ENCODE results near the gene GABRP. TPM values are rescaled to one million over a fixed set of nuclear protein-coding genes. Genes with fewer than 3 reads are reported as not detected.

Gene GABRP
- total RNA-seq, 1 donor from 2014 or later: 3.1 TPM

DNA sequence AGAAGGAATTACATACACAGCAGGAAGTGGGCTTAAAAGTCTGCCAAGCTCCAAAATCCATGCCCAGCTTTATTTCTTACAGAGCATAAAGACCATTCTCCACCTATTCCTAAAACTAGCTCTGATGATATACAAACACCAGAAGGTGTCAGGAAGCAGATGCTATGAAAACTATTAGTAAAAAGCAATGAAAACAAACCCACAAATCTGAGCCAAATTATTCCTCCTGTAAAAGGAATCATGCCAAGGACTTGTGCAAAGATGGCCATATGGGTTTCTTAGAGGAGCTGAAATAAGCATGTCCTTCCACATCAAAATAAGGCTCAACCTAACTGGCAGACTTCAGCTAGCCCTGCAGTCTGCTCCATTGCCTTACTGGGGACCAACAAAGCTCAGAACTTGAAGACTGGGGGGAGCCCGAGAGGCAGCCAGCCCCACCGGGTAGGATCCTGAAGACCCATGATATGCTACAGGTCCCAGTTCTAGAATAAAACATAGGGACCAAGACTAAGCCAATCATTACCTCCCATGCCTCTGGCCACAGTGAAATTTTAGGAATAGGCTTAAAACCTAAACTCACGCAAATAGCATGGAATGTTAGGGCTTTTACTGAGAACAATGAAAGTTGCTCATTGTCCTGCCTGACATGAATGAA lies 42.8 kb upstream of the GABRP start:
- Mint-ChIP-seq H3K4me1 (ENCODE audit: low read depth) (peaks cover 1% of the 10 kb centered on the region), H3K27me3 (peaks cover 37% of the 10 kb centered on the region), H3K9me3 (ENCODE audit: low read depth) (peaks cover 4% of the 10 kb centered on the region), H3K36me3 (ENCODE audit: insufficient read depth) (peaks cover 7% of the 10 kb centered on the region), H3K27ac (no peak overlapping the region), H3K4me3 (ENCODE audit: low read depth) (no peak overlapping the region)
- TF ChIP-seq, protein P1, sequence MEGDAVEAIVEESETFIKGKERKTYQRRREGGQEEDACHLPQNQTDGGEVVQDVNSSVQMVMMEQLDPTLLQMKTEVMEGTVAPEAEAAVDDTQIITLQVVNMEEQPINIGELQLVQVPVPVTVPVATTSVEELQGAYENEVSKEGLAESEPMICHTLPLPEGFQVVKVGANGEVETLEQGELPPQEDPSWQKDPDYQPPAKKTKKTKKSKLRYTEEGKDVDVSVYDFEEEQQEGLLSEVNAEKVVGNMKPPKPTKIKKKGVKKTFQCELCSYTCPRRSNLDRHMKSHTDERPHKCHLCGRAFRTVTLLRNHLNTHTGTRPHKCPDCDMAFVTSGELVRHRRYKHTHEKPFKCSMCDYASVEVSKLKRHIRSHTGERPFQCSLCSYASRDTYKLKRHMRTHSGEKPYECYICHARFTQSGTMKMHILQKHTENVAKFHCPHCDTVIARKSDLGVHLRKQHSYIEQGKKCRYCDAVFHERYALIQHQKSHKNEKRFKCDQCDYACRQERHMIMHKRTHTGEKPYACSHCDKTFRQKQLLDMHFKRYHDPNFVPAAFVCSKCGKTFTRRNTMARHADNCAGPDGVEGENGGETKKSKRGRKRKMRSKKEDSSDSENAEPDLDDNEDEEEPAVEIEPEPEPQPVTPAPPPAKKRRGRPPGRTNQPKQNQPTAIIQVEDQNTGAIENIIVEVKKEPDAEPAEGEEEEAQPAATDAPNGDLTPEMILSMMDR (IDR thresholded peaks at IDR 0.05; ENCODE audit: unreplicated experiment): no peak
- no peak for DNase-seq (ENCODE audit: low spot score, unreplicated experiment)

DNA sequence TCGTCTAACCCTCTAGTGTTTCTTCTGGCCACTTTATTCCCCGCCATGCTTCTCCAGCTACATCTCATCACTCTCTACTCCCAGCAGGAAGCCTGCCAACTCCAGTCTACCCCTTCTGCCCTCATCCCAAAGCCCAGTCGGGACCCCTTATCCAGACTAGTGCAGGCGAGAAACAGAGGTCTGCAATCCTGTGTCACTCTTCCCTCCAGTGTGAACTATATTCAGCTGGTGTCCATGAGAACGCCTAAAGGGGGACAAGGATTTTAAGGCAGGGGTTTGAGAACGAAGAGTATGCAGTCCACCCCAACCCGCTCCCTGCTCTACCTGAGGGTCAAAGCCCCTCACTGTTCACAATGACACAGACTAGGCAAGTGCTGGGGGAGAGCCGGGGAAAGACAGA lies 41.7 kb upstream of the GABRP start:
- TF ChIP-seq, protein P1 (IDR thresholded peaks at IDR 0.05; ENCODE audit: unreplicated experiment): no peak
- Mint-ChIP-seq H3K9me3 (ENCODE audit: low read depth) (no peaks in the 10 kb centered on the region), H3K27me3 (peaks cover 37% of the 10 kb centered on the region), H3K4me3 (ENCODE audit: low read depth) (no peak overlapping the region), H3K4me1 (ENCODE audit: low read depth) (peaks cover 4% of the 10 kb centered on the region), H3K27ac (no peak overlapping the region), H3K36me3 (ENCODE audit: insufficient read depth) (no peaks in the 10 kb centered on the region)
- no peak for DNase-seq (ENCODE audit: low spot score, unreplicated experiment)

DNA sequence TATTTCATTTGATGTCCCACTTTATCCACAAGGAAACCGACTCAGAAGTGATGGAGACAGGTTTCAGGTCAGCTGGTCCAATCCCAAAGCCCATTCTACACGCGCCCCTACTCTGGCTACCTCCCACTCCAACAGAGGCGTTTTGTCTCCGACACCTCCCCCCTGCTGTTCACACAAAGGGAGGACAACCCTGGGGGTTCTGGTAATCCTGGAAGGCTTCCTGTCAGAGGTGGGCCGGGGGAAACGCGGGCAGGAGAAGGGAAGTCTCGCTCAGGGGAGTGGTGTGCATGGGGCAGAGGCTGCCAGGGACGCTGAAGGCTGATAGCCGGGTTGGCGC lies 39.7 kb upstream of the GABRP start:
- TF ChIP-seq, protein P1 (IDR thresholded peaks at IDR 0.05; ENCODE audit: unreplicated experiment): no peak

DNA sequence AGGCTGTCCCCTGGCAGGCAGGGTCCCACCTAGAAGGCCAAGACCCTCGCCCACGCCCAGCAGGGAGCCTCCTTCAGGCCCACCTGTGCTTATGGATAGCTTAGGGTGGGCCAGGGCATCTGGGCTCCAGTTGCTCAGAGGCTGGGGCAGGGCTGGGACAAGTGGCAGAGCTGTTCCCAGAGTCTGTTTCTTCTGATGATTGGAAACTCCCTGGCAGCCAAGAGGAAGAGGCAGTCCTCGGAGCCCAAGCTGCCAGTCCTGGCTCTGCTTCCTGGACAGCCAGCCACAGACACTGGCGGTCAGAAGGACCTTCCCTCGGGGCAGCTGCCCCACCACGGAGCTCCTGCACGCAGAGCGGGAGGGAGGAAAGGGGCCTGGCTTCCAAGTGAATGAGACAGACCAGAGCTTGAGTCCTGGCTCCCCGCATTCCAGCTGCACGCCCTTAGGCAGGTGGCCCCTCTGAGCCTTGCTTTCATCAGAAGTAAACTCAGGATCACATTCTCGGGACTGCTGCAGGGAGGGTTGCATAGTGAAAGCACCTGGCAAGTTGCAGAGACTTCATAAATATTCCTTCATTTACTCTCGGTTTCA lies 37.9 kb upstream of the GABRP start:
- Mint-ChIP-seq H3K4me3 (ENCODE audit: low read depth) (no peak overlapping the region), H3K36me3 (ENCODE audit: insufficient read depth) (no peaks in the 10 kb centered on the region), H3K4me1 (ENCODE audit: low read depth) (peaks cover 20% of the 10 kb centered on the region), H3K9me3 (ENCODE audit: low read depth) (no peaks in the 10 kb centered on the region), H3K27ac (peak overlapping the region; percentile 74), H3K27me3 (peaks cover 41% of the 10 kb centered on the region)
- TF ChIP-seq, protein P1 (IDR thresholded peaks at IDR 0.05; ENCODE audit: unreplicated experiment): no peak
- DNase-seq (ENCODE audit: low spot score, unreplicated experiment): no peak

More for the DNA sequence above, 39.7 kb upstream of the GABRP start:
- Mint-ChIP-seq H3K27me3 (peaks cover 46% of the 10 kb centered on the region), H3K4me3 (ENCODE audit: low read depth) (no peak overlapping the region), H3K27ac (no peak overlapping the region), H3K4me1 (ENCODE audit: low read depth) (peaks cover 8% of the 10 kb centered on the region), H3K36me3 (ENCODE audit: insufficient read depth) (no peaks in the 10 kb centered on the region), H3K9me3 (ENCODE audit: low read depth) (no peaks in the 10 kb centered on the region)
- DNase-seq (ENCODE audit: low spot score, unreplicated experiment): no peak

DNA sequence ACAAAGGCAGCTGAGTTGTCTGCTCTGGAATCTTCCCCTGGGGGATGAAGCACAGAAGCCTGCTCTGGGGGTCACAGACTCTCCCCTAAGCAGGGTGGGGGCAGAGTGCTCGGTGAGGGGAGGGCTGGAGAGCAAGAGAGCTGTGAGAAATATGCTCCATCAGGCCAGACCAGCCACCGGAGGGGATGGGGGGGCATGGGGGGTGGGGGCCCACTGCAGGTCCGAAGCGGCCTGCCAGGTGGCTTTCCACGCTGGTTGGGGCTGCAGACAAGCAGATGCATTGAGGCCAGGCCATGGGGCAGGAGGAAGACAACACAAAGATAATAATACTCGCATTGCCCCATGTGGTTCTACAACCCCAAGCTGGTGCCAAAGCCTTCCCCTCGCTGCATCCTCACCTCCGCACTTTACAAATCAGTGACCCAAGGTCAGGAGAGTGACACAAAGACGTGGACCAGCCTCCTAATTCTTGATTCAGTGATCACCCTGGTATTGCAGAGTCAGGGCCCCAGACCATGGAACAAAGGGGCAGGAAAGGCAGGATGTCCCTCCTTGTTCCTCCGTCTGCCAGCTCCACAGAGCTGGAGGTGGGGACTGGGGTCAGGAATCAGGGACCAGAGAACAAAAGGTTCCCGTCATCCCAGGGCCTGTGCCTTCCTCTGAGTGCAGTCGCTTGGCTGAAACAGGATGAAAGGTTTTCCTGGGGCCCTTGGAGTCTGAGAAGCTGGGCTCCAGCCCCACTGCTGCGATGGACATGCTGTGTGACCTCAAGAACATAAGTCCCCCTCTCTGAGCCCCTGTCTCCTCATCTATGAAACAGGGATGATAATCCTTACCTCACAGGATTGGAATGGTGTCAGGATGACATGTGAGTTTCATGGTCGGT lies 37.2 kb upstream of the GABRP start:
- Mint-ChIP-seq H3K4me1 (ENCODE audit: low read depth) (peaks cover 24% of the 10 kb centered on the region), H3K4me3 (ENCODE audit: low read depth) (no peak overlapping the region)

More for the DNA sequence above, 37.2 kb upstream of the GABRP start:
- Mint-ChIP-seq H3K27ac (peak overlapping the region; percentile 74), H3K27me3 (peaks cover 41% of the 10 kb centered on the region), H3K36me3 (ENCODE audit: insufficient read depth) (no peaks in the 10 kb centered on the region), H3K9me3 (ENCODE audit: low read depth) (no peaks in the 10 kb centered on the region)
- TF ChIP-seq, protein P1 (IDR thresholded peaks at IDR 0.05; ENCODE audit: unreplicated experiment): no peak
- DNase-seq (ENCODE audit: low spot score, unreplicated experiment): no peak

All from progenitor cell of endocrine pancreas (in vitro differentiated cells).